HCEC 1CT (cell line): ENCODE data around the gene ITM2C.

Experiments used
- DNase-seq: peaks from one replicate; pipeline ENCODE4 v3.0.0-alpha.2; 2017

Gene ITM2C

GRCh38 chr2:230908595-230909191 lies 44.0 kb downstream of the ITM2C start:
- peak; percentile 82 for DNase-seq

GRCh38 chr2:230909841-230910545 lies 45.3 kb downstream of the ITM2C start:
- no peak for DNase-seq

- DNase-seq, result no peak
Observed at GRCh38 chr2:230910546-230911177, 45.9 kb downstream of the ITM2C start.

GRCh38 chr2:230912046-230912445 lies 47.3 kb downstream of the ITM2C start:
- no peak for DNase-seq

GRCh38 chr2:230912724-230913123 lies 48.0 kb downstream of the ITM2C start:
- no peak for DNase-seq

GRCh38 chr2:230913406-230914143 lies 48.8 kb downstream of the ITM2C start:
- peak; percentile 32 for DNase-seq

- no peak for DNase-seq
Observed at GRCh38 chr2:230914886-230915285, 50.1 kb downstream of the ITM2C start.

GRCh38 chr2:230915319-230915718 lies 50.6 kb downstream of the ITM2C start:
- DNase-seq, result no peak

GRCh38 chr2:230916218-230916617 lies 51.5 kb downstream of the ITM2C start:
- DNase-seq, result no peak

- DNase-seq, result no peak
Observed at GRCh38 chr2:230919240-230919639, 54.5 kb downstream of the ITM2C start.

- DNase-seq, result no peak
Observed at GRCh38 chr2:230919681-230920080, 54.9 kb downstream of the ITM2C start.

GRCh38 chr2:230920167-230920566 lies 55.4 kb downstream of the ITM2C start:
- no peak for DNase-seq

- no peak for DNase-seq
Observed at GRCh38 chr2:230921806-230922595, 57.3 kb downstream of the ITM2C start.

- DNase-seq, result no peak
Observed at GRCh38 chr2:230922951-230923717, 58.4 kb downstream of the ITM2C start.

GRCh38 chr2:230924092-230924469 lies 59.3 kb downstream of the ITM2C start:
- DNase-seq, result no peak

- DNase-seq, result no peak
Observed at GRCh38 chr2:230924470-230925341, 60.0 kb downstream of the ITM2C start, which contains the start of gene GPR55. TSS of gene GPR55 (minus strand) at chr2:230925242. CDS start at chr2:230910962, 14,280 bp downstream.

- no peak for DNase-seq
Observed at GRCh38 chr2:230925443-230925878, 60.7 kb downstream of the ITM2C start.

- DNase-seq, result no peak
Observed at GRCh38 chr2:230925879-230926765, 61.4 kb downstream of the ITM2C start.

- no peak for DNase-seq
Observed at GRCh38 chr2:230927711-230928341, 63.1 kb downstream of the ITM2C start.
